Glutamatergic neuron (in vitro differentiated cells): ENCODE measurements around the gene MICU2. TPM values are rescaled to one million over a fixed set of nuclear protein-coding genes. Genes with fewer than 3 reads are reported as not detected.

ENCODE experiments used
- DNase-seq: peaks from one replicate; pipeline ENCODE4 v3.0.0; 2022
- H3K27ac Mint-ChIP-seq: one replicate; pipeline ENCODE4 v1.8.0; 2020; ENCODE audit warnings: mild to moderate bottlenecking, mixed read lengths, inconsistent platforms; ENCODE audit not compliant: unreplicated experiment
- H3K27me3 Mint-ChIP-seq: one replicate; pipeline ENCODE4 v1.8.0; 2020; ENCODE audit warnings: mild to moderate bottlenecking, moderate library complexity, mixed read lengths, inconsistent platforms; ENCODE audit not compliant: unreplicated experiment
- H3K36me3 Mint-ChIP-seq: one replicate; pipeline ENCODE4 v1.8.0; 2020; ENCODE audit warnings: mild to moderate bottlenecking, mixed read lengths, inconsistent platforms; ENCODE audit not compliant: unreplicated experiment
- H3K4me1 Mint-ChIP-seq: one replicate; pipeline ENCODE4 v1.8.0; 2020; ENCODE audit warnings: mild to moderate bottlenecking, low read depth, mixed read lengths, inconsistent platforms; ENCODE audit not compliant: unreplicated experiment
- H3K4me3 Mint-ChIP-seq: one replicate; pipeline ENCODE4 v1.8.0; 2020; ENCODE audit warnings: mild to moderate bottlenecking, mixed read lengths, inconsistent platforms; ENCODE audit not compliant: unreplicated experiment
- H3K9me3 Mint-ChIP-seq: one replicate; pipeline ENCODE4 v1.8.0; 2020; ENCODE audit warnings: mild to moderate bottlenecking, moderate library complexity, mixed read lengths, inconsistent platforms; ENCODE audit not compliant: unreplicated experiment
- total RNA-seq: library from RNA; stranded (reverse); fragmentation: NEBNext Ultra II Directional; extraction: Animal tissue kit (Norgen Biotek cat#: 25700); gene quantifications from one replicate; pipeline ENCODE4 v1.2.1, GENCODE V29; 2021; ENCODE audit not compliant: unreplicated experiment
- TF ChIP-seq, protein P1 (sequence below): fragments of 200-600 bp; sonication (generic); IDR thresholded peaks from one replicate; pipeline ENCODE4 v1.5.0; 2021; ENCODE audit not compliant: partially characterized antibody, unreplicated experiment

MICU2 gene
- total RNA-seq, 1 donor from 2014 or later: 37.2 TPM

- H3K36me3 Mint-ChIP-seq: no peaks in the 10 kb centered on the region
- H3K4me3 Mint-ChIP-seq: no peak overlapping the region
- TF ChIP-seq, protein P1, sequence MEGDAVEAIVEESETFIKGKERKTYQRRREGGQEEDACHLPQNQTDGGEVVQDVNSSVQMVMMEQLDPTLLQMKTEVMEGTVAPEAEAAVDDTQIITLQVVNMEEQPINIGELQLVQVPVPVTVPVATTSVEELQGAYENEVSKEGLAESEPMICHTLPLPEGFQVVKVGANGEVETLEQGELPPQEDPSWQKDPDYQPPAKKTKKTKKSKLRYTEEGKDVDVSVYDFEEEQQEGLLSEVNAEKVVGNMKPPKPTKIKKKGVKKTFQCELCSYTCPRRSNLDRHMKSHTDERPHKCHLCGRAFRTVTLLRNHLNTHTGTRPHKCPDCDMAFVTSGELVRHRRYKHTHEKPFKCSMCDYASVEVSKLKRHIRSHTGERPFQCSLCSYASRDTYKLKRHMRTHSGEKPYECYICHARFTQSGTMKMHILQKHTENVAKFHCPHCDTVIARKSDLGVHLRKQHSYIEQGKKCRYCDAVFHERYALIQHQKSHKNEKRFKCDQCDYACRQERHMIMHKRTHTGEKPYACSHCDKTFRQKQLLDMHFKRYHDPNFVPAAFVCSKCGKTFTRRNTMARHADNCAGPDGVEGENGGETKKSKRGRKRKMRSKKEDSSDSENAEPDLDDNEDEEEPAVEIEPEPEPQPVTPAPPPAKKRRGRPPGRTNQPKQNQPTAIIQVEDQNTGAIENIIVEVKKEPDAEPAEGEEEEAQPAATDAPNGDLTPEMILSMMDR: no peak
- H3K27me3 Mint-ChIP-seq: no peaks in the 10 kb centered on the region
- no peak for DNase-seq
- no peaks in the 10 kb centered on the region for H3K9me3 Mint-ChIP-seq
- H3K4me1 Mint-ChIP-seq: no peaks in the 10 kb centered on the region
- H3K27ac Mint-ChIP-seq: no peak overlapping the region
Measured at GRCh38 chr13:21611385-21611784, 7.4 kb upstream of the MICU2 start.

- Mint-ChIP-seq H3K27me3 (no peaks in the 10 kb centered on the region), H3K9me3 (no peaks in the 10 kb centered on the region), H3K4me1 (no peaks in the 10 kb centered on the region), H3K27ac (no peak overlapping the region), H3K36me3 (no peaks in the 10 kb centered on the region), H3K4me3 (no peak overlapping the region)
- DNase-seq: no peak
- TF ChIP-seq, protein P1: no peak
Measured at GRCh38 chr13:21610687-21611086, 6.7 kb upstream of the MICU2 start.

GRCh38 chr13:21608961-21609360 lies 5.0 kb upstream of the MICU2 start:
- no peaks in the 10 kb centered on the region for H3K4me1 Mint-ChIP-seq
- H3K27ac Mint-ChIP-seq: no peak overlapping the region
- no peaks in the 10 kb centered on the region for H3K36me3 Mint-ChIP-seq
- H3K4me3 Mint-ChIP-seq: no peak overlapping the region
- TF ChIP-seq, protein P1: no peak
- no peak for DNase-seq
- no peaks in the 10 kb centered on the region for H3K27me3 Mint-ChIP-seq
- no peaks in the 10 kb centered on the region for H3K9me3 Mint-ChIP-seq

DNA sequence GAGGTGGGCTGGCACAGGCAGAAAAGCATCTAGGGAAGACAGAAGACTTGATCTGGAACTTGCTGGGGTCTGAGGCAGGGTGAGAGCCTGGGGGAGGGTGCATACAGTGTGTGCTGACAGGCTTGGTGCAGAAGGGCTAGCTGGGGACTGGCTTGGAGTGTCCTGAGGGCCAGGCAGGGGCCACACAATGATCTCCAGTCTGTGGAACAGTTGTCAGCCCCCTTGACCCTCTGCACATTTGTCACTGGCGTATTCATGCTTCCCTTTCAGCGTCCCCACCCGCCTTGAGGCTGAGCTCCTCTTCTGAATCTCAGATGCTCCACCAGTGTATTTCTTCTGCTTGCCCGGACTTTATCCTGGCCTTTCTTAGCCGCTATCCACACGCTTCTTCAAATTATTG lies 2.8 kb upstream of the MICU2 start:
- H3K36me3 Mint-ChIP-seq: no peaks in the 10 kb centered on the region
- no peaks in the 10 kb centered on the region for H3K4me1 Mint-ChIP-seq
- peaks cover 2% of the 10 kb centered on the region for H3K9me3 Mint-ChIP-seq
- no peak overlapping the region for H3K27ac Mint-ChIP-seq
- peaks cover 3% of the 10 kb centered on the region for H3K27me3 Mint-ChIP-seq
- H3K4me3 Mint-ChIP-seq: no peak overlapping the region
- no peak for DNase-seq
- TF ChIP-seq, protein P1: no peak

GRCh38 chr13:21606251-21606650 lies 2.3 kb upstream of the MICU2 start:
- peaks cover 3% of the 10 kb centered on the region for H3K27me3 Mint-ChIP-seq
- TF ChIP-seq, protein P1: no peak
- no peaks in the 10 kb centered on the region for H3K36me3 Mint-ChIP-seq
- no peaks in the 10 kb centered on the region for H3K4me1 Mint-ChIP-seq
- DNase-seq: no peak
- no peak overlapping the region for H3K4me3 Mint-ChIP-seq
- H3K9me3 Mint-ChIP-seq: peaks cover 2% of the 10 kb centered on the region
- no peak overlapping the region for H3K27ac Mint-ChIP-seq
